ENCODE results near the gene DIS3L2. TPM values are rescaled to one million over a fixed set of nuclear protein-coding genes. Genes with fewer than 3 reads are reported as not detected.

The DIS3L2 gene
- total and polyA plus RNA-seq, 2 of the 8 experiments (the other 6 are each of a cell fraction or from before 2014, with no cell fraction given): 11.5 to 21.6 TPM

- no peaks in the 10 kb centered on the region; the same call in 1 of the 2 replicates for H3K23me2 ChIP-seq (ENCODE audit: low read depth, low read length)
- no peak overlapping the region for H3K4me2 ChIP-seq (ENCODE audit: insufficient read depth in 1 of 2, low read depth in 2 of 2, low read length in 2 of 2)
- DNase-seq (ENCODE audit: low read depth in 1 of 2, low spot score in 2 of 2) (no peak), FAIRE-seq (no peak)
- no peaks in the 10 kb centered on the region for H3K79me2 ChIP-seq (ENCODE audit: control insufficient read depth in 1 of 2, insufficient read depth in 2 of 2, low read length in 2 of 2)
- H4K91ac ChIP-seq (replicated peaks; ENCODE audit: insufficient read length, low read length): no peak overlapping the region
- H3K4ac ChIP-seq (replicated peaks; ENCODE audit: insufficient read length, low read depth, low read length): no peak overlapping the region
- no peak overlapping the region for H2BK20ac ChIP-seq (ENCODE audit: low read length)
- no peak overlapping the region for H2AK5ac ChIP-seq (ENCODE audit: low read depth, low read length)
- H3K4me3 ChIP-seq (ENCODE audit: extremely low read depth in 1 of 4, insufficient read depth in 2 of 4, low read depth in 3 of 4, low read length in 4 of 4): no peak overlapping the region
- H3K27ac ChIP-seq (ENCODE audit: low read depth, low read length): no peak overlapping the region
- whole genome bisulfite sequencing, 2 experiments (ENCODE audit: extremely low coverage in 1 of 2, insufficient coverage in 1 of 2, insufficient read length in 1 of 2, insufficient replicate concordance in 2 of 2, low coverage in 1 of 2, low lambda C conversion rate in 2 of 2, missing lambda C conversion rate in 1 of 2): 91% methylated on average over 2 of the region's 2 CpGs; no CpG with 5 or more reads in 1 of the 2 experiments
- no peak overlapping the region for H2AFZ ChIP-seq (ENCODE audit: low read length)
- POLR2A ChIA-PET (ENCODE audit: partially characterized antibody): no interaction called here
- H2BK15ac ChIP-seq (ENCODE audit: low read length): no peak overlapping the region
- no peak overlapping the region for H2BK120ac ChIP-seq (replicated peaks; ENCODE audit: low read depth, low read length)
- H4K20me1 ChIP-seq (replicated peaks in 1 of 2; ENCODE audit: control insufficient read depth in 1 of 2, insufficient read depth in 2 of 2, low read length in 2 of 2): no peaks in the 10 kb centered on the region
- no peak overlapping the region for H3K9ac ChIP-seq (replicated peaks in 1 of 4; ENCODE audit: extremely low read depth in 1 of 4, low read depth in 3 of 4, low read length in 3 of 4)
- H3K23ac ChIP-seq (ENCODE audit: insufficient read length): no peak overlapping the region
- H4K5ac ChIP-seq (ENCODE audit: insufficient read length, low read depth, low read length): no peak overlapping the region
- H3K9me3 ChIP-seq (ENCODE audit: insufficient read depth in 2 of 2, low read depth in 1 of 2, low read length in 1 of 2): no peaks in the 10 kb centered on the region
- CTCF ChIA-PET (ENCODE audit: partially characterized antibody): interaction anchor here (0.6 kb wide), 1 partner anchor 1155 kb away, joined by 3 read pairs; no protein-coding TSS in a partner anchor
- no peak overlapping the region for H4K8ac ChIP-seq (ENCODE audit: extremely low read depth, insufficient read depth, low read length)
- no peaks in the 10 kb centered on the region for H3K27me3 ChIP-seq (replicated peaks in 1 of 4; ENCODE audit: control insufficient read depth in 3 of 4, extremely low read depth in 1 of 4, insufficient read depth in 3 of 4, low read length in 3 of 4)
- H3K36me3 ChIP-seq (ENCODE audit: control insufficient read depth in 2 of 4, insufficient read depth in 4 of 4, low read length in 3 of 4): no peaks in the 10 kb centered on the region
- H2BK5ac ChIP-seq (ENCODE audit: low read depth, low read length): no peak overlapping the region
- H2BK12ac ChIP-seq (ENCODE audit: low read depth, low read length): no peak overlapping the region
- H3K14ac ChIP-seq (ENCODE audit: insufficient read length): no peak overlapping the region
- H3K79me1 ChIP-seq (ENCODE audit: low read depth, low read length): no peaks in the 10 kb centered on the region
- no peak overlapping the region for H3K56ac ChIP-seq (replicated peaks; ENCODE audit: insufficient read length, low read depth, low read length)
- no peak overlapping the region for H3K18ac ChIP-seq (ENCODE audit: extremely low read depth, low read length)
- H3K4me1 ChIP-seq (replicated peaks in 1 of 4; ENCODE audit: control insufficient read depth in 3 of 4, insufficient read depth in 4 of 4, low read length in 3 of 4): no peaks in the 10 kb centered on the region
- TF ChIP-seq E2F6 (IDR thresholded peaks at IDR 0.05): no peak
- TF ChIP-seq SUZ12 (IDR thresholded peaks at IDR 0.05; ENCODE audit: low read length): no peak
- TF ChIP-seq FOSL1 (IDR thresholded peaks at IDR 0.05; ENCODE audit: insufficient read depth, low read depth, low read length): no peak
- TF ChIP-seq KDM5A (IDR thresholded peaks at IDR 0.05; ENCODE audit: low read length): no peak
- TF ChIP-seq ASH2L (IDR thresholded peaks at IDR 0.05; ENCODE audit: low read length): no peak
- no peak for TF ChIP-seq CTBP2 (IDR thresholded peaks at IDR 0.05; ENCODE audit: borderline replicate concordance, insufficient read depth, insufficient read length, low read length)
- TF ChIP-seq POU5F1 (IDR thresholded peaks at IDR 0.05; ENCODE audit: low read depth, low read length): no peak
- no peak for TF ChIP-seq HDAC2 (IDR thresholded peaks at IDR 0.05; ENCODE audit: borderline replicate concordance in 1 of 2, low read depth in 2 of 2, low read length in 2 of 2)
- no peak for TF ChIP-seq SRF (IDR thresholded peaks at IDR 0.05; ENCODE audit: low read depth, low read length)
- TF ChIP-seq CREB1 (IDR thresholded peaks at IDR 0.05): no peak
- no peak for TF ChIP-seq SP4 (IDR thresholded peaks at IDR 0.05; ENCODE audit: low read length)
- no peak for TF ChIP-seq SP2 (IDR thresholded peaks at IDR 0.05; ENCODE audit: low read length)
- no peak for TF ChIP-seq ATF2 (IDR thresholded peaks at IDR 0.05; ENCODE audit: low read length)
These were observed 251.7 kb downstream of the DIS3L2 start for GRCh38 chr2:232213176-232213575.

Data from H1 (cell line).